T-helper 22 cell (primary cell): ENCODE measurements around the gene BARHL1.
A peak's percentile ranks its signal among the peaks of the same experiment; 100 is the strongest.
"Not testable (repeated sequence)": the region's sequence is repeated elsewhere in the genome, so short reads cannot be mapped to it uniquely, and the experiment has no call there.

Source experiments
- DNase-seq: peaks from one replicate; pipeline ENCODE4 v3.0.0-alpha.2; 2020; ENCODE audit warnings: low read depth

BARHL1 gene

GRCh38 chr9:132556714-132557113 lies 25.7 kb upstream of the BARHL1 start:
- DNase-seq, result no peak

- DNase-seq, result no peak
Observed at GRCh38 chr9:132557159-132557558, 25.2 kb upstream of the BARHL1 start.

GRCh38 chr9:132559711-132560110 lies 22.7 kb upstream of the BARHL1 start:
- DNase-seq, result no peak

GRCh38 chr9:132560616-132561202 lies 21.7 kb upstream of the BARHL1 start:
- no peak for DNase-seq

- no peak for DNase-seq
Observed at GRCh38 chr9:132562306-132562573, 20.2 kb upstream of the BARHL1 start.

GRCh38 chr9:132564526-132564925 lies 17.9 kb upstream of the BARHL1 start:
- no peak for DNase-seq

- DNase-seq, result not testable (repeated sequence)
Observed at GRCh38 chr9:132568787-132569186, 13.6 kb upstream of the BARHL1 start.

GRCh38 chr9:132571806-132572600 lies 10.4 kb upstream of the BARHL1 start:
- DNase-seq, result no peak

GRCh38 chr9:132572921-132573320 lies 9.5 kb upstream of the BARHL1 start:
- DNase-seq, result no peak

GRCh38 chr9:132575005-132575609 lies 7.3 kb upstream of the BARHL1 start:
- peak; percentile 4 for DNase-seq

- no peak for DNase-seq
Observed at GRCh38 chr9:132575811-132576210, 6.6 kb upstream of the BARHL1 start.

- no peak for DNase-seq
Observed at GRCh38 chr9:132577119-132577518, 5.3 kb upstream of the BARHL1 start.

- DNase-seq, result no peak
Observed at GRCh38 chr9:132578367-132578932, 4.0 kb upstream of the BARHL1 start.

- DNase-seq, result no peak
Observed at GRCh38 chr9:132579427-132579798, 3.0 kb upstream of the BARHL1 start.

GRCh38 chr9:132582786-132583583 lies 579 bp downstream of the BARHL1 start:
- DNase-seq, result no peak

- no peak for DNase-seq
Observed at GRCh38 chr9:132583584-132584304, 1.3 kb downstream of the BARHL1 start.

- no peak for DNase-seq
Observed at GRCh38 chr9:132584601-132585560, 2.5 kb downstream of the BARHL1 start.

- no peak for DNase-seq
Observed at GRCh38 chr9:132585954-132586829, 3.8 kb downstream of the BARHL1 start.

- no peak for DNase-seq
Observed at GRCh38 chr9:132586830-132587591, 4.6 kb downstream of the BARHL1 start.
